K562 (cell line): Measurements from ENCODE around the gene CNOT4. TPM values are rescaled to one million over a fixed set of nuclear protein-coding genes. Genes with fewer than 3 reads are reported as not detected.

Experiments used
- ATAC-seq: fragments of 200-7000 bp; cut with Tn5 transposase; 3 replicates; pipeline ENCODE4 v1.9.1; 2020; ENCODE audit warnings: moderate library complexity
- BruUV-seq: library from RNA; stranded (reverse); fragments of 400-500 nt; replicated peaks from 2 replicates; lab custom pipeline; 2021; lab: Mats Ljungman, UMichigan
- CTCF ChIA-PET: fragments of 300-600 bp; formaldehyde crosslinking; extraction: SDS; loops from one replicate; lab custom pipeline; 2021; ENCODE audit warnings: low intra/inter-chr PET ratio; lab: Yijun Ruan, JAX
- POLR2A ChIA-PET: fragments of 300-600, 350-650 bp; sonication (Branson Sonifier 250); formaldehyde crosslinking; extraction: SDS; loops from one replicate; lab custom pipeline; 2021; ENCODE audit warnings: antibody characterized with exemption, inconsistent platforms; lab: Yijun Ruan, JAX
- DNase-seq, 4 experiments: peaks; one replicate each; pipeline versions ENCODE4 v3.0.0 to v3.0.0-alpha.2; 2011 to 2018; ENCODE audit warnings: low spot score in 3 of 4, mixed read lengths in 3 of 4; ENCODE audit errors: extremely low read depth in 1 of 4
- FAIRE-seq: peaks from 2 replicates; lab custom pipeline; 2011; peaks lifted over from hg19 to GRCh38; lab: Jason Lieb, UNC
- H2AFZ ChIP-seq: 2 replicates; pipeline ENCODE4 v1.6.0; 2011; ENCODE audit warnings: low read depth, low read length, control low read depth, inconsistent platforms
- H3K27ac ChIP-seq: fragments of 200-600 bp; 3 replicates; pipeline ENCODE4 v1.8.0; 2011; ENCODE audit warnings: low read depth, mild to moderate bottlenecking, control low read depth, inconsistent platforms, low read length, moderate library complexity, mixed read lengths; ENCODE audit errors: extremely low read depth
- H3K27me3 ChIP-seq, 2 experiments: fragments of 300-600 bp in 1 of 2; 2 replicates in 1 of 2; 3 replicates in 1 of 2; pipeline versions ENCODE4 v1.6.0 to v1.8.0; 2011; ENCODE audit warnings: inconsistent platforms in 2 of 2, low read length in 2 of 2, mild to moderate bottlenecking in 1 of 2, mixed read lengths in 1 of 2, moderate library complexity in 1 of 2; ENCODE audit not compliant: control insufficient read depth in 2 of 2, insufficient read depth in 2 of 2
- H3K36me3 ChIP-seq: fragments of 300-600 bp; 3 replicates; pipeline ENCODE4 v1.8.0; 2011; ENCODE audit warnings: mild to moderate bottlenecking, low read length, inconsistent platforms; ENCODE audit not compliant: control insufficient read depth, insufficient read depth
- H3K4me1 ChIP-seq, 2 experiments: fragments of 200-600 bp in 1 of 2; replicated peaks in 1 of 2; 2 replicates in 1 of 2; 3 replicates in 1 of 2; pipeline versions ENCODE4 v1.5.1 to v1.8.0; 2011; ENCODE audit warnings: inconsistent platforms in 2 of 2, low read length in 2 of 2, mild to moderate bottlenecking in 1 of 2, mixed read lengths in 1 of 2, moderate library complexity in 1 of 2; ENCODE audit not compliant: control insufficient read depth in 2 of 2, insufficient read depth in 2 of 2
- H3K4me2 ChIP-seq: 2 replicates; pipeline ENCODE4 v1.6.1; 2011; ENCODE audit warnings: low read length, control low read depth, inconsistent platforms, mixed read lengths; ENCODE audit not compliant: insufficient read depth
- H3K4me3 ChIP-seq: fragments of 200-600 bp; sonication (generic), shearing (Covaris generic); 2 replicates; pipeline ENCODE4 v1.5.1; 2016; ENCODE audit warnings: control low read depth, inconsistent platforms
- H3K79me2 ChIP-seq: fragments of 200-600 bp; 3 replicates; pipeline ENCODE4 v1.8.0; 2011; ENCODE audit warnings: low read length, inconsistent platforms; ENCODE audit not compliant: control insufficient read depth, insufficient read depth
- H3K9ac ChIP-seq, 2 experiments: 2 replicates each; pipeline versions ENCODE4 v1.6.0 to v1.6.1; 2011; ENCODE audit warnings: low read depth in 2 of 2, low read length in 2 of 2, control low read depth in 1 of 2, inconsistent platforms in 1 of 2, mild to moderate bottlenecking in 1 of 2, mixed read lengths in 1 of 2; ENCODE audit not compliant: insufficient read depth in 1 of 2
- H3K9me1 ChIP-seq: one replicate; pipeline ENCODE4 v1.6.0; 2011; ENCODE audit warnings: inconsistent platforms, mild to moderate bottlenecking, low read length, moderate library complexity; ENCODE audit not compliant: control insufficient read depth, insufficient read depth
- H3K9me3 ChIP-seq: replicated peaks from 2 replicates; pipeline ENCODE4 v1.5.1; 2011; ENCODE audit warnings: low read depth, low read length, inconsistent platforms; ENCODE audit not compliant: control insufficient read depth, insufficient read depth
- H4K20me1 ChIP-seq: replicated peaks from 2 replicates; pipeline ENCODE4 v1.6.1; 2011; ENCODE audit warnings: low read length, inconsistent platforms, mixed read lengths; ENCODE audit not compliant: control insufficient read depth, insufficient read depth
- BHLHE40 ChIP-seq: IDR thresholded peaks from 2 replicates; pipeline ENCODE4 v1.6.1; 2011; ENCODE audit warnings: low read length, improper control_type of control experiment
- C11orf30 ChIP-seq: fragments of 450-650 bp; IDR thresholded peaks from 2 replicates; pipeline ENCODE4 v1.6.1; 2016; ENCODE audit warnings: low read depth, mild to moderate bottlenecking
- CBFA2T3 ChIP-seq: fragments of 450-650 bp; IDR thresholded peaks from 2 replicates; pipeline ENCODE4 v1.6.1; 2017
- CREB1 ChIP-seq, 2 experiments: sonication (generic) in 1 of 2; formaldehyde crosslinking in 1 of 2; IDR thresholded peaks; 2 replicates each; pipeline versions ENCODE4 v1.6.1 to v1.8.0; 2012 to 2022; ENCODE audit warnings: inconsistent platforms in 1 of 2, mild to moderate bottlenecking in 1 of 2, missing genetic modification reagents in 1 of 2, moderate library complexity in 1 of 2
- CTBP1 ChIP-seq: fragments of 450-650 bp; IDR thresholded peaks from 2 replicates; pipeline ENCODE4 v1.6.1; 2016; ENCODE audit warnings: borderline replicate concordance
- DPF2 ChIP-seq: fragments of 450-650 bp; IDR thresholded peaks from 2 replicates; pipeline ENCODE4 v1.6.1; 2016
- FOXK2 ChIP-seq, 2 experiments: fragments of 450-650 bp; IDR thresholded peaks in 1 of 2; conservative IDR thresholded peaks in 1 of 2; 2 replicates each; pipeline ENCODE4 v1.6.1; 2016; ENCODE audit warnings: low read depth in 2 of 2, mild to moderate bottlenecking in 1 of 2
- GABPB2 ChIP-seq: fragments of 250-450 bp; sonication (Bioruptor Pico); conservative IDR thresholded peaks from 2 replicates; pipeline ENCODE4 v1.5.1; 2021; ENCODE audit warnings: mild to moderate bottlenecking
- MAFG ChIP-seq: fragments of 450-650 bp; conservative IDR thresholded peaks from 2 replicates; pipeline ENCODE4 v1.6.1; 2016; ENCODE audit warnings: missing genetic modification characterization, missing compliant biosample characterization
- NFE2 ChIP-seq: IDR thresholded peaks from 2 replicates; pipeline ENCODE4 v1.6.1; 2014; ENCODE audit warnings: antibody characterized with exemption, low read depth
- NFE2L1 ChIP-seq: fragments of 450-650 bp; IDR thresholded peaks from 2 replicates; pipeline ENCODE4 v1.6.1; 2016; ENCODE audit warnings: missing genetic modification characterization, low read depth, mild to moderate bottlenecking, missing compliant biosample characterization, moderate library complexity, borderline replicate concordance
- NR2C2 ChIP-seq, 2 experiments: fragments of 200-800 bp in 1 of 2; sonication (Bioruptor generic) in 1 of 2; sonication (generic) in 1 of 2; formaldehyde crosslinking in 1 of 2; IDR thresholded peaks; 2 replicates each; pipeline versions ENCODE4 v1.6.1 to v1.8.0; 2016 to 2022; ENCODE audit warnings: mild to moderate bottlenecking in 1 of 2, missing compliant biosample characterization in 1 of 2, missing genetic modification characterization in 1 of 2, missing genetic modification reagents in 1 of 2
- PATZ1 ChIP-seq: fragments of 250-450 bp; sonication (Bioruptor Pico); IDR thresholded peaks from 2 replicates; pipeline ENCODE4 v1.5.0; 2020; ENCODE audit warnings: mild to moderate bottlenecking, borderline replicate concordance
- POLR2H ChIP-seq: IDR thresholded peaks from 2 replicates; pipeline ENCODE4 v1.6.1; 2016; ENCODE audit warnings: missing genetic modification characterization, low read depth, mild to moderate bottlenecking, control low read depth, missing compliant biosample characterization, moderate library complexity
- SMARCA4 ChIP-seq: fragments of 450-650 bp; IDR thresholded peaks from 2 replicates; pipeline ENCODE4 v1.6.1; 2016
- ZNF316 ChIP-seq: fragments of 450-650 bp; IDR thresholded peaks from 2 replicates; pipeline ENCODE4 v1.6.1; 2016
- ZNF551 ChIP-seq: fragments of 250-450 bp; sonication (Bioruptor Pico); IDR thresholded peaks from 2 replicates; pipeline ENCODE4 v1.5.0; 2021; ENCODE audit warnings: mild to moderate bottlenecking, moderate library complexity
- ZNF586 ChIP-seq: fragments of 450-650 bp; formaldehyde crosslinking; conservative IDR thresholded peaks from 2 replicates; pipeline ENCODE4 v1.4.0; 2020; ENCODE audit warnings: mild to moderate bottlenecking, moderate library complexity
- WGBS: fragments of 100-300 bp; shearing (Covaris generic); methylation state at CpG from one replicate; pipeline ENCODE4 v1.1.6; 2016; ENCODE audit warnings: low coverage, mixed read lengths; ENCODE audit not compliant: insufficient coverage; ENCODE audit errors: missing lambda C conversion rate; 5-methylcytosine and 5-hydroxymethylcytosine counted together
- in situ Hi-C: fragments of 300-500 bp; cut with MboI; formaldehyde crosslinking; loops from 4 replicates; pipeline ENCODE4 v1.15.0; 2018; ENCODE audit warnings: inconsistent platforms, mixed read lengths
- intact Hi-C: fragments of 100-400 bp; cut with micrococcal nuclease; formaldehyde crosslinking; loops from 2 replicates; pipeline ENCODE4 v1.14.2; 2022
- polyA plus RNA-seq, 8 experiments: library from polyadenylated mRNA; depleted of rRNA in 4 of 8; stranded (reverse) in 5 of 8; unstranded in 3 of 8; fragments of >200 nt; fragmentation: Nextera tagmentation in 2 of 8; fragmentation: Illumina TruSeq in 1 of 8; extraction: Ambion mirVana in 2 of 8; extraction: Trizol in 1 of 8; gene quantifications; 2 replicates each; pipeline versions ENCODE4 v1.2.1 to v1.2.3, GENCODE V29; 2011 to 2014; ENCODE audit warnings: inconsistent platforms in 1 of 8, missing spikeins in 1 of 8
- total RNA-seq, 7 experiments: library from RNA; depleted of rRNA in 6 of 7; stranded (reverse); fragments of >200 nt in 6 of 7; fragmentation: Illumina TruSeq in 2 of 7; extraction: Trizol in 2 of 7; gene quantifications; 2 replicates each; pipeline versions ENCODE4 v1.2.1 to v1.2.3, GENCODE V29; 2011 to 2021; ENCODE audit warnings: low replicate concordance in 1 of 7

Gene CNOT4
- total and polyA plus RNA-seq, 9 of the 15 experiments (the other 6 are each of a cell fraction or from before 2014, with no cell fraction given), result 8.6 to 24.1 (median 15.4) TPM

GRCh38 chr7:135486261-135486920 lies 23.5 kb downstream of the CNOT4 start:
- BruUV-seq, result no TSS peak
- WGBS, result 49% methylated on average over 3 of the region's 3 CpGs
- in situ Hi-C loops, result no loop called here

GRCh38 chr7:135481598-135481979 lies 28.3 kb downstream of the CNOT4 start:
- H3K9me1 ChIP-seq, result no peaks in the 10 kb centered on the region
- CTCF ChIA-PET, result no interaction called here
- FAIRE-seq (no peak), ATAC-seq (no peak), DNase-seq (no peak)
- POLR2A ChIA-PET, result interaction anchor here (1.4 to 1.6 kb wide), 2 partner anchors 11 to 21 kb away, joined by 3 to 5 read pairs; no protein-coding TSS in a partner anchor
- H3K27ac ChIP-seq, result no peak overlapping the region
- H3K36me3 ChIP-seq, result no peaks in the 10 kb centered on the region
- intact Hi-C loops (no loop called here), in situ Hi-C loops (no loop called here)
- H3K9me3 ChIP-seq, result no peaks in the 10 kb centered on the region
- H3K79me2 ChIP-seq, result peaks cover 76% of the 10 kb centered on the region
- no peaks in the 10 kb centered on the region for H4K20me1 ChIP-seq
- BruUV-seq, result no TSS peak
- no peak overlapping the region for H2AFZ ChIP-seq
- H3K9ac ChIP-seq, result no peak overlapping the region
- peaks cover 0 to 3% of the 10 kb centered on the region in 2 experiments; a peak in 2 of 5 replicates for H3K4me1 ChIP-seq
- H3K4me2 ChIP-seq, result no peak overlapping the region
- TF ChIP-seq CTBP1 (no peak), ZNF586 (no peak), BHLHE40 (no peak), ZNF551 (CRISPR knock-in tag) (no peak), FOXK2 (conservative IDR thresholded peaks at IDR 0.05 in 1 of 2, IDR thresholded peaks at IDR 0.05 in 1 of 2; ENCODE audit: low read depth in 2 of 2) (no peak), PATZ1 (no peak), CBFA2T3 (no peak)
- no peak overlapping the region for H3K4me3 ChIP-seq
- H3K27me3 ChIP-seq, result no peaks in the 10 kb centered on the region

More at GRCh38 chr7:135486261-135486920, 23.5 kb downstream of the CNOT4 start:
- intact Hi-C loops, result no loop called here
- DNase-seq, result no peak
- Histone ChIP-seq H3K9me3 (no peaks in the 10 kb centered on the region), H3K4me3 (no peak overlapping the region), H3K79me2 (peaks cover 92% of the 10 kb centered on the region), H4K20me1 (peaks cover 4% of the 10 kb centered on the region; the same call in 1 of the 2 replicates), H3K9ac (no peak overlapping the region), H3K36me3 (no peaks in the 10 kb centered on the region), H3K9me1 (no peaks in the 10 kb centered on the region), H3K4me1 (peaks cover 11 to 22% of the 10 kb centered on the region in 2 experiments), H3K27me3 (no peaks in the 10 kb centered on the region), H3K27ac (peak overlapping the region; percentile 9; the same call in 1 of the 3 replicates), H2AFZ (no peak overlapping the region), H3K4me2 (no peak overlapping the region)
- ChIA-PET POLR2A (interaction anchor here (0.6 to 0.7 kb wide), 2 partner anchors 7 to 15 kb away, joined by 3 to 6 read pairs; no protein-coding TSS in a partner anchor), CTCF (no interaction called here)
- FAIRE-seq, result peak; percentile 57
- TF ChIP-seq MAFG (peak; percentile 74), POLR2H (tag) (0 out of 2 replicates have a peak, but pooled peaks have one; percentile 42), GABPB2 (CRISPR knock-in tag) (no peak), C11orf30 (peak; percentile 74), NR2C2 (CRISPR knock-in tag; IDR thresholded peaks at IDR 0.05) (no peak), NR2C2 (tag; IDR thresholded peaks at IDR 0.05) (no peak), ZNF316 (peak; percentile 74), NFE2 (peak; percentile 70), NFE2L1 (peak; percentile 21; the same call in 1 of the 2 replicates), SMARCA4 (peak; percentile 17; the same call in 1 of the 2 replicates), DPF2 (0 out of 2 replicates have a peak, but pooled peaks have one; percentile 30), CREB1 (IDR thresholded peaks at IDR 0.05) (no peak), CREB1 (CRISPR knock-in tag; IDR thresholded peaks at IDR 0.05) (no peak)
- ATAC-seq, result no peak
